Measurements from ENCODE around the gene COLEC12.

The COLEC12 gene

DNA sequence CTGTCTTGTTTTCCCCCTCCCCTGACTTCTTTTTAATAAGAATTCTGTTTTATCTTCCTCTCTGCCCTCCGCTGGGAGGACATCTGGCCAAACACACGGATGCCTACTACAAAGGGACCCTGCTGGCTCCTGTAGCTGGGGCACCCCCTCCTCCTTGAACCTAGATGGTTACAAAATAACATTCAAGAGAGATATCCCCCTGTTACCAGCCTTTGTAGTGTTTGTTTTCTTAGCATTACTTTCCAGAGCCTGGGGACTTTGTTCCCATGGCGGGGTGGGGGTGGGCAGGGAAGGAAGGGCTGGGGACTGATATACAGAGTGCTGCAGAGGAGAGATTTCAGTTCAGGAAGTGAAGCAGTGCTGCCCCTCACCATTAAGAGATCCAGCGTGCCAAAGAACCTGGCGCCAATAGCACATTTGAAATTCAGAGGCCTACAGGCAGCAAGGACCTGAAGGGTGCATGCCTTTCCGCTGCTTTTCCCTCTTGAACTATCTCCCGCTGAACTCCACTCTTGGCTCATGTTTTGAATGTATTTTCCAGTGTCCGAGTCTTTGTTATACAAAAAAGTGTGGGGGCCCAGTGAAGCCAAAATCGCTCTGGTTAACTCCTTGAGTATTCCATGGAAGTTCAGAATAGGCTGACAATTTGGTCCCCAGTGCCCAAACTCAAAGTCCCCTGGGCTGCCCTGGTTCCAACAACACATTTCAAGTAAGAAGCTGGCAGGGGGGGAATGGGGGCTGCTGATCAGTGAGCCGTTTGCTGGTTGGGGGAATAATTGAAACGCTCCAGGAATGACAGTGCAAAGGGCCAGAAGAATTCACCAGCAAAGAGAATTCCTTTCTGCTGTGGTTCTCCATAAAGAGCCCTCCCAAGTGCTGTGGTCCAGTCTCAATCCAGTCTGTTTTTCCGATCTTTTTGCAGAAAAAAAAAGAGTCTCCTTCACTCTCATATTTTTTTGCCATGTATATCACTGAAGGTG, 137.9 kb downstream of the COLEC12 start:
- DNase-seq (ENCODE audit: low read depth in 2 of 2), result no peak

DNA sequence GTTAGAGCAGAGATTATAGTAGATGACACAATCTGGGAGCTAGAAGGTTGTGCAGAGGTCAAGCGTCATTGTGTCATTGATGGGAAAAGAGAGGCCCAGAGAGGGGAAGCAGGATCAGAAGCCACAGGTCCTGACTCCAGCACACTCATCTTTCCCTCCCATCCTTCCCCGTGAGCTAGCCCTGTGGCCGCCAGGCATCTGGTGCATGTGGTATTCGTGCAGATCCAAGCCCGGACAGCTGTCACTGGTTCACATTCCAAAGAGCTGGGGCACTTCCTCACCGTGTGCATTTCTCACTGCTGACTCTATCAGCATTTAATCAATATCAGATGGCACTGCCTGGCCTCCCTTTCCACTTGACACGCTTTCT, 138.6 kb downstream of the COLEC12 start:
- DNase-seq (ENCODE audit: low read depth in 2 of 2), result no peak

DNA sequence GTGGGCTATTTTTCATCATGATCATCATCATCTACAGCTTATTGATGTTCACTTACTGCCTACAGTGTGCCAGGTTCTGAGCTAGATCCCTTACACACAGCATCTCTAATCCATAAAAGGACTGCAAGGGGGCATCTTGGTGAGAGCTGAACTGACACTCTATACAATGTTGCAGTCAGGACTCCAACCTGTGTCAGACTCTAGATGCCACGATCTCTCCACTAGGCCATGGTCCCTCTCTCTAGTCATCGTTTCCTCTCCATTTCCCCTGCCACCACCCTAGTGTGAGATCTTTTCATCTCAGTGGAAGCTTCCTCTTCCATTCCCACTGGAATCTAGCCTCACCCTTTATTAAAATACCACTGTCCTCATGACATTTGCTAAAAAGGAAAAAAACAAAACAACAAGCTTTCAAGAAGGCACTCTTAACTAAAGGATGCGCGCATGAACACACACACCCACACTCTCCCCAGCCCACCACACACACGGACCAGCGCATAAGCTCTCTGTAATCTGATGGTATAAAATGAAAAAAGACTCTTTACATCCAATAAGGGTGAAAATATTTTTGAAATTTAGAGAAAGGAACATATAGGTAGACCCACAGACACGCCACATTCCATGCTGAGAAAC, 139.3 kb downstream of the COLEC12 start:
- no peak for DNase-seq (ENCODE audit: low read depth in 2 of 2)

DNA sequence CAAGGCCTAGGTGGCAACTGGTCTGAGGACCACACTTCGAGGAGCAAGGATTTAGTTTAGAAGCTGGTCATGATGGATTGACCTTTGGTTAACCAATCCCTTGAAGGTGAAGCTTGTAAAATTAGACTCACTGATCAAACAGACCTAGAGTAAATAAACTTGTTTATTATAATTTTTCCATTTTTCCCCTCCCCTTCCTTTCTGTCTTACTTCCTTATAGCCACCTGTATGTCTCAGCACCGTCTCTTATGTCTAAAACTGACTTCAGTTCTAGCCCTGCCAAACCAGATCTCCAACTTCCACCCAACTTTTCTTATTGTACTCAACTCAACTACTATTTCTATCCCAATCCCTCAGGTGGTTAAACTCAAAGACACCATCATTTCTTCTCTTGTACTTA, 139.8 kb downstream of the COLEC12 start:
- DNase-seq (ENCODE audit: low read depth in 2 of 2), result no peak

DNA sequence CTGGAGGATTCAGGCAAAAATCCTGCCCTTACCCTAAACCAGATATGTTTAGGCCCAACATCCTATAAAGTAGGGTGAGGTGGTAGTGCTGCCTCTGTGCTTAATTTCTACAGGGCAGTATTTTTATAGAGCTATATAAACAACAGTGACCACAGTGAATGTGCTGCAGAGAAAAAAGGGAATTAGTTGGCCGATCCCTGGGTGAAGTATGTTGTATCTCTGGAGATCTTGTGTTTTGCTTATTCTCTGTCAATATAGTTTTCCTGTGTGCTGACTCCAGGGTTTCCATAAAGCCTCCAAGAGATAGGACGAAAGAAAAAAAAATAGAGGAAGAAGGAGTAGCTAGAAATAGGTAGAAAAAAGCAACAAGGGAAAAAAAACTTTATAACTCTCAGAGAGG, 143.7 kb downstream of the COLEC12 start:
- DNase-seq (ENCODE audit: low read depth in 2 of 2), result no peak

DNA sequence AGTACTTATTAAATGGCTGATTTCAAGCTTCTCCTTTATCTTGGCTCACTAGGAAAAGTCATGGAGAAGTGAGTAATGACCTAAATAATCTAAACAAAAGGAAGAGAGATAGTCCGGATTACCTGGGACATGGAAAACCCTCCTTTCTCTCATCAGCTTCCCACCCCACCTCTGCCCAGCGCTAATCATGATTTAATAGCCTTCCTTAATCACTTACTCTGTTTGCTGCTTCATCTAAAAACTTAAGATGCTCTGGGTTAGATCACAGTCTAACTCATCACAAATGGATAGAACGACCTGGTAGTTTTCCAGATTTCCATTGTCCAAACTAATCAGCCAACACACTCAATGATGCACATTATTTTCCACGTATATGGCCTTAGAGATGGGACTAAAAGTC, 144.8 kb downstream of the COLEC12 start:
- no peak for DNase-seq (ENCODE audit: low read depth in 2 of 2)

DNA sequence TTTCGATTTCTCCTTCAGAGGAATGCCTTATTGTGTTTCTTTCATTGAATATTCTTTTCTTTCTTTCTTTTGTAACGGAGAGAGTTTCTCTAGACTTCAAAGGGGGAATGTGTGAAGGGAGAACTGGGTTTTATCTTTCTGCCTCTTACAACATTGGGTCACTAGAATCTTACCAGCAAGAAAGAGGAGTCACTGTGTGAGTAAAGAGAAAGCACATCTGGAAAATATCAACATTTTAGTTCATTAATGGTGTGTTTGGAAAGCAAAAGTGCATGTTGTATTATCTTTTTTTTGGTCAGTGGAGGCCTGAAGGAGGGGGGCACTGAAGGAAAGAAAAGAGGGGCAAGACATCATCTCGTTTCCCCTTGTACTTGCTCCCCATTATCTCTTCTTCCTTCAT, 146.0 kb downstream of the COLEC12 start:
- DNase-seq (ENCODE audit: low read depth in 2 of 2), result no peak

DNA sequence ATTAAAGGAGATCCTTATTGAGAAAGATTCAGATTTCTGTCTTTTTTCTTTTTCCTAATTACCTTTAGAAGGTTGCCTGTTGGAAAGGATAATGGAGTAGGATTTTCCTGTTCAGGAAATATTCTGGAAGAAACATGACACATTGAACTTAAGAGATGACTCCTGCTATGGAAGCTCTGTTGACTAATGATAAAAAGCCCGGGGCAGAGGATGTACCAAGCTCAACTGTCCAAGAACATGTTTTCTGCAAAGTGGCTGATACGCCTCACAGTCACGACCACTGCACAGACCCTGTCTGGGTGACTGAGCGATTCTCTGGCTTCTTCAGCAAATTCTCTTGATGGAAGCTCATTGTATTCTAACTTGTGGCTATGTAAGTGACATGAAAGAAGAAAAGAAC, 146.5 kb downstream of the COLEC12 start:
- DNase-seq (ENCODE audit: low read depth in 2 of 2), result no peak

DNA sequence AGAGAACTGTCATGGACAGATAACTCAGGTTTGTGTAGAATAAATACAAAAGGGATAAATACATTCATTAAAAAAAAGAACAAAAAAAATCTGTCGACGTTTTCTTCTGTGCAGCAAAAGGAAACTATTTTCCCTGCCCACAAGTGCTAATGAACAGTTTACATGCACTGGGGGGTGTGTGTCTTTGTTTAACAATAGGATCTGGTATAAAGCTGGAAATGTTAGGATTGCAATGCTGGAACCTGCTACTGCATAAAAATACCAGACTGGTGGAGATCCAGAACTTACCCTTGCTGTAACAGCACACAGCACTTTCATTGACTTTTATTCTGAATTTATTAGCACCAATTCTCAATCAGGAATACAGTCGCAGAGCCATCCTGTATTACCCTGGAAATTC, 148.1 kb downstream of the COLEC12 start:
- DNase-seq (ENCODE audit: low read depth in 2 of 2), result no peak

DNA sequence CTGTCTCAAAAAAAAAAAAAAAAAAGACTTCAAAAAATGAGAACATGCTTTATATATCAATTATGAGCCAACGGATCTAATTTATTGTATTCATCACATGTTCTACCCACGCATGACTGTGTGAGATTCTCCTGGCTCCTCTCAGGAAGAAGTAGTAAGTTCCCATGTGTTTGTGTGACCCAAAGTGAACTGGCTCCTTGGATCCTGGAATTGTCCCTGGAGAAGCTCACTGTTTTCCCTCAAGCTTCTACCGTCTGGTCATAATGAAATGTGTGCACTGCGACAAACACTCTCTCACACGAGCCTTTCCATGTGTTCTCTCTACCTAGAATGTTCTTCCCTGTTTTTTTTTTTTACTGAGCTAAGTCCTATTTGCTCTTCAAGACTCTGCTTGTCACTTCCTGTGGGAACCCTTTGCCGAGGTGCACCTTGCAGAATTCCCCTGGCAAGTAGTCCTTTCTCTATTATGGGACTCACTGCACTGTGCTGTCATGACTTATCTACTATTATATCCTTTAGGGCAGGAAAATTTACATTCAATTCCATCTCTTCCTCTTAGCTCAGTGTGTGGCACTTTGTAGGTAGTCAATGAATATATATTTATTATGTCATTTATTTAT, 149.4 kb downstream of the COLEC12 start:
- no peak for DNase-seq (ENCODE audit: low read depth in 2 of 2)

DNA sequence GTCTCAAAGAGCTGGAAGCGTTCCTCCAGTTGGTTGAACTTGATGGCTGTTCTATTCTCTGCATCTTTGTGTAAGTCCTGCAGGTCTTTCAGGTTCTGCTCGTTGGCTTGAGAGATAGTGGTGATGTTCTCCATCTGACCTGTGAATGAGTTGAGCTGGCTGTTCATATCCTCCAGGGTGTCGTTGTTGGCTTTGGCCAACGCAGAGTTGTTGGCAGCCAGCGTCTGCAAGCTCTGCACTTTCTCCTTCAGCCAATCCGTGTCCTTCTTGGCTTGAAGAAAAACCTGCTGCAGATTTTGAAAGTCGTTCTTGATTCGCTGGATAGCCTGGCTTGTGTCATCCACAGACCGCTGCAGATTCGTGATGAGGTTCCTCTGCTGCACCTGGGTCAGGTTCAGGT, 153.9 kb downstream of the COLEC12 start:
- DNase-seq (ENCODE audit: low read depth in 2 of 2), result no peak

DNA sequence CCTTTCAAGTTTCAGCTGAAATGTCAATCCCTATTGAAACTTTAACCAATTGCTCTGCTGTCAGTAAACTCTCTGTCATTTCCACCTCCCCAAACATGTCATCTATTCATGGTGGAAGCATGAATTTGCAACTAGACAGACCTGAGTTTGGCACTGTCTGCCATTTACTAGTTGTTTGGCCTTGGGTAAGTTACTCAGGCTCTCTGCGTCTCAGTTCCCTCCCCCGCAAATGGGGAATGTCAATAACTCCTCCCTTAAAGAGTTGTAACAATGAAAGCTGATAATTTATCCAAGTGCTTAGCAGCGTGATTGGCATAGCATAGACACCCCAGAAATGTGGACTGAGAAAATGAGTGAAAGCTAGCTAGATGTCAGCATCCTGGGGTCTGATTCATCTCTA, 159.4 kb downstream of the COLEC12 start:
- no peak for DNase-seq (ENCODE audit: low read depth in 2 of 2)

DNA sequence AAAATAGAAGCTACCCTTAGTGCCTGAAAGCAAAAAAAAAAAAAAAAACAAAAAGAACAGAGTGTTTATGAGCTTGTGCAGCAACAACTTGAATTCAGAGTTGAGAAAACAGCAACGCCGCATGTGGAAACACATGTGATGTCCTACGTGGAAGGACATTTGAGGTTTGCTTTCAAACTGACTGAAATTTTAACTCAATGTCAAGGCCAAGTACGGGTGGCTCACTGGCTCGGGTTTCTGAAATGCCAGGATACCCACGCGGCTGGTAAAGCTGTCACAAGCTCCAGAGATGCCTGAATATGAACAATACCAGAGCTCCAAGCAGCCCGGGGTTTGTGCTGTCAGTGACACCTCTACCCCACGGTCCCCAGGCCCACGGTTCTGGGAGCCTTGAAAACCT, 160.5 kb downstream of the COLEC12 start:
- DNase-seq (ENCODE audit: low read depth in 2 of 2), result no peak

DNA sequence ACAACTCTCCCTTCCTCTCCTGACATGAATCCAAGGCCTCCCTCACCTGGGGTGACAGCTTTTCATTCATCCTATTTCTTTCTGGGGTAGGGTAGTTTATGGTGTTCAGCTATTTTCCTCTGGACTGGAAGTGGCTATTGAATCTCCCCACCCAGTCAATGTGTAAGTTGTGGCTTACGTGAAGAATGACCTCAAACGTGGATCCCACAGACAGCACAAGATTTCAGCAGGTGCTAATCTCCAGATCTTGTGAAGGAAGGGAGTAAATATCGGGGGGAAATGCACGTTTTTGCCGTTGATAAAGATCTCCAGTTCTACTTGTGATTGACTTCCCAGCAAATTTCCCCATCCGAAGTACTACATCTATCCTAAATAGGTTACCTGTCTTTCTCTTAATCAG, 161.3 kb downstream of the COLEC12 start:
- DNase-seq (ENCODE audit: low read depth in 2 of 2), result no peak

DNA sequence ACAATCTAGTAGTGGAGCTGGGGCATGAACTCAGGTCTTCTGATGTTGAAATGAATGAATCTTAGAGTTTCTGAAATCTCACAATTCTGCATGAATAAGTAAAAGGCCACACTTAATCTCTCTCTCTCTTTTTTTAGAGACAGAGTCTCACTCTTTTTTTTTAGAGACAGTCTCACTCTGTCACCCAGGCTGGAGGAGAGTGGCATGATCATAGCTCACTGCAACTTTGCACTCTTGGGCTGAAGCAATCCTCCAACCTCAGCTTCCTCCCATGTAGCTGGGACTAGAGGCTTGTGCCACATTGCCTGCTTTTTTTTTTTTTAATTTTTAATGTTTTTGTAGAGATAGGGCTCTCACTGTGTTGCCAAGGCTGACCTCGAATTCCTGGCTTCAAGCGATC, 163.8 kb downstream of the COLEC12 start:
- no peak for DNase-seq (ENCODE audit: low read depth in 2 of 2)

DNA sequence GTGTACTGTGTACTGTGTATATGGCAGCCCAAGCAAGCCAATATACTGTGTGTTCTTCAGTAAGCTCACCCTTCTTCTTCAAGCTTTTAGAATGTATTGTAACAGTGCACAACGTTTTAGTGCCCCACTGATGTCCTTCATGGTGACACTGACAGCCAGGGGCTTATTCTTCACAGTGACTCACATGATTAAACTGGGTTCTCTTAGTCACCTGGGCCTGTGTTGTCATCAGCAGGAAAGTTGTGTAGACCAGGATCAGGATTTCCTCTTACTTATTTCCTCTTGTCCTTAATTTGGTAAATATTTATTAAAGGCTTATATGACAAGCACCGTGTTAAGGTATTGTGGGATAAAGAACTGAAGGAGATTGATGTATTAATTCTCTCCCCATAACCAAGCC, 164.8 kb downstream of the COLEC12 start:
- no peak for DNase-seq (ENCODE audit: low read depth in 2 of 2)

DNA sequence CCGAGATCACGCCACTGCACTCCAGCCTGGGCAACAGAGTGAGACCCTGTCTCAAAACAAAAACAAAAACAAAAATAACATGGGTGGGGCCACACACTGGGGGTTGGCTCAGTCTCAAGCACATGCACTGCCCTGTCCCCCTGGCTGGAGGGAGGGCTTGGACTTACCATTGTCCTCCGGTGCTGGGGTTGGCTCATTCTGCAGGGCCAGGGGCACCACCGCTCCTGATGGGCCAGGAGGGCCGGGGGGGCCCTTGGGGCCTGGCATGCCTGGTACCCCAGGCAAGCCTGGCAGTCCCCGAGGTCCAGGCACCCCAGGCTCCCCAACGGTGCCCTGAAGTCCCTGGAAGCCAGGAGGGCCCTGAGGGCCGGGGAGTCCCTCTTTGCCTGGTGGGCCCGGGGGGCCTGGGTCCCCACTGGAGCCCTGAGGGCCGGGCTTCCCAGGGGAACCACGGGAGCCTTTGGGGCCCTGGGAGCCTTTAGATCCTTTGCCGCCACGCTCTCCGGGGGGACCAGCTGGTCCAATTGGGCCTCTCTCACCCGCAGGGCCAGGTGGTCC, 165.8 kb downstream of the COLEC12 start:
- no peak for DNase-seq (ENCODE audit: low read depth in 2 of 2)

DNA sequence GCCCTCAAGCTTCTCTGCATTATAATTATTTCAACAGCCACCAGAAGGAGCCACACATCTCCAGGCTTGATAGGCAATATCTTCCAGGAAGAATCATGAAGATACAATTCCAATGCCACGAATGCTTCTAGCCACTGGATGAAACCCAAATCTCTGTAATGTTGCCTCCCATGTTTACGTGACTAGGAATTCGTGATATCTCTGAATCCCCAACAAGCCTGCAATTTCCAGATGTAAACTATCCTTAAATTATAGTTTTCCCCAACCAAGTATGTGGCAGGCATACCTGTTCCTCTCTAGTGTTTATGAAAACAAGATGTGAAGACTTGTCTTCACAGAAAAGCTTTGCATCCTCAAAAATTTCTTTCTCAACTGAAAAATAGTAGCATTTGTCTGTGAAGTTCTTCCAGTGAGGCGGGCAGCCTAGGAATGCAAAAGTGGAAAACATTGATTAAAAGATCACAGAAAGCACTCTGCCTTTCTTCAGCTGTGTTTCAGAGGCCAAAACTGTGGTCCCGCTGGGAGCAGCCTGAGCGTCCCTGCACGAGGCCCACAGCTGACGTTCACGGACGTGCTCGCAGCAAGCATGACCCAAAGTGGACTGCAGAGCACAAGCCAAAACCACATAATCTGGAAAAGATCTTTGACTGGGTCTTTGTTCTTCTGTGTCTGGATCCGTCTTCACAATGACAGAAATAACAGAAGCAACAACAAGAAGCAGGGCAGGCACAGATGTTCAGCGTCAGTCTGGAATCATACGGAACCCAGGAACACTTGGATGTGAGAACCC, 167.6 kb downstream of the COLEC12 start:
- DNase-seq (ENCODE audit: low read depth in 2 of 2), result no peak

DNA sequence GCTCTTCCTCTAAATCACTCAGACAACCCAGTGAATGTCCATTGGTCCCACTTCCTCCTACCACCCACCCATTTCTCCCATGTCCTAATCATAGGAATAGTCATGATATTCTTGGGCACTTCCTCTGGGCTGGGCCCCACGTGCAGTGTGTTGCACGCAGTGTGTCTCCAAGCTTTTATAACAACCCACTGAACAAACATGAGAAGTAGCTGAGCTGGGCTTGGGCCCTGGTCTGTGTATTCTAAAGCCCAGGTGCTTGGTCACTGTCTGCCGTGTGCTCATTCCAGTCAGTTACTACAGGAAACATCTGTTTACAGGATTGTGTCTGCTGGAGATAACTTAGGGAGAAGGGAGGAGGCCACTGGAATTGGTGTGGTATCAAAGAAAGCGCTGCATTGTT, 168.5 kb downstream of the COLEC12 start:
- no peak for DNase-seq (ENCODE audit: low read depth in 2 of 2)

DNA sequence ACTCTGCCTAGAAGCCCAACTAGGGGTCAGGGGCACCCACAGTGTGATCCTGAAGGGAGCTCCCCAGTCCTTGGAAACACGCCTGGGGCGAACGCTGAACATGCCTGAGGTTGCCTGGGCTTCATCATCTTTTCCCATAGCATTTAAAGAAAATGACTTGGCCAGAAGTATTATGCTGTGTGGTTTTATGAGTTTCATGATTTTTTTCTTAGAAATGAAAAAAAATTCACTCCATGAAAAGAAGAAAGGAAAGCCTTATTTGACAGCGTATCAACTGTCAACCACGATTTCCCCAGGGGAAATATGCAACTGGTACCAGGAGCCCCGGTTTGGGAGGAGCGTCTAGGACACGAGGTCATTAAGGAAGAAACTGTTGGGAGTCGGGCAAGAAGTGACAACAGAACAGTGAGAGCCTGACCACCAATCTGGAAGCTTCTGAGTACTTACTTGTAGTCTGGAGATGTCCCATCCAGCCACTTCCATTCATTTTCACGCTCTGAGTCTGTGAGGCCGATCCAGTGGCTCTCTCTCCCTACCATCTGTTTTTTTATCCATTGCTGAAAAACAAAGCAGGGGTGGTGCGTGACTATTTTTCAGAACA, 169.2 kb downstream of the COLEC12 start:
- no peak for DNase-seq (ENCODE audit: low read depth in 2 of 2)

DNA sequence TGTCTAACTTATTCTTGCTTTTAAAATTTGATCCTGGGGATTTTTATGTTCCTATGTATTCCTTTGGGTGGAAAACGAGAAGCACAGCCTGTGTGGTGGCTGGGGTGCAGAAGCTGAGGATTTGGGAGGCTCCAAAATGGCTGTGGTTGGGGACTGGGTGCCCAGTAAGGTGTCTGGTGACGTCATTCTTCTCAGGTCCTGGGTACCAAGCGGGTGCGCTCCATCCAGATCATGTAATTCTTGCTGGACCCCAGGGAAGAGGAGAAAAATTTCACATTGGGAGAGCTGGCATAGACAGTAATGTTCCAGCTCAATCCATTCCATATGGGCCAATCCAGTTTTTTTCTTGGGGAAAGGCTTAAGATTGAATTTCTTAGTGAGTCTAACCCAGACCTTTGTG, 171.6 kb downstream of the COLEC12 start:
- no peak for DNase-seq (ENCODE audit: low read depth in 2 of 2)
